Midbrain (tissue), 1 donor: ENCODE measurements around the gene APOBEC3C.
"Not testable (repeated sequence)": the region's sequence is repeated elsewhere in the genome, so short reads cannot be mapped to it uniquely, and the experiment has no call there.

ENCODE experiments used
- DNase-seq: peaks from one replicate; lab custom pipeline; 2025; lab: John Stamatoyannopoulos, UW

The APOBEC3C gene

DNA sequence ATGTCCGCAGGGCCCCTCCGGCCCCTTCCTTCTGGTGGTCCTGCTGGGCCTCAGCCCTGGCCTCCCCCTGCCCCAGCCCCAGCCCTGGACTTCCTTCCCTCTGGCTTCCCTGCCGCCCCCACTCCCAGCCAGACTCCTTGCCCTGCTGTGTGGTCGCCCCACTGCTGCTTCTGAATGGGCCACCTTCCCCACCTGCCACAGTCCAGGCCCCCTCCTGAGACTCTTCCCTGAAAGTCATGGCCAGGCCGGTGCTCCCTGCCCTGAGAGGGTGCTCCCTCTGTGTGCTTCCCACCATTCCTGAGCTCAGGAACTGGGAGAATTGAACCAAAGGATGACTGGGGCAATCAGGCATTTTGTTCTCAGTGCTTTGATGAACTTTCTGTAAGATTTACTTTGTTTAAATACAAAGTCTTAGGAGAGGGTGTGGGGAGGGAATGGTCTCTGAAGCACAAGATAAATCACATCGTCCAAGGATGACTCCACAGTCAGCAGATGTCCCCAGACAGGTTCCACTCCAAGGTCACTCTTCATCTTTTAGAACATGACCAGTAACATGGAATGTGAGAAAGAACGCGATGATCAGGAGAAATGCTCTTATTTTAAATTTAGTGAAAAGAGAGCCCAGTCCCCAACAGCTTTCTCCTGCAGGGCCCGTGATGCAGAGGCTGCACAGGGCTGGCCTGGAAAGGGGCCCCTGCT, 7.6 kb downstream of the APOBEC3C start:
- DNase-seq, result no peak

DNA sequence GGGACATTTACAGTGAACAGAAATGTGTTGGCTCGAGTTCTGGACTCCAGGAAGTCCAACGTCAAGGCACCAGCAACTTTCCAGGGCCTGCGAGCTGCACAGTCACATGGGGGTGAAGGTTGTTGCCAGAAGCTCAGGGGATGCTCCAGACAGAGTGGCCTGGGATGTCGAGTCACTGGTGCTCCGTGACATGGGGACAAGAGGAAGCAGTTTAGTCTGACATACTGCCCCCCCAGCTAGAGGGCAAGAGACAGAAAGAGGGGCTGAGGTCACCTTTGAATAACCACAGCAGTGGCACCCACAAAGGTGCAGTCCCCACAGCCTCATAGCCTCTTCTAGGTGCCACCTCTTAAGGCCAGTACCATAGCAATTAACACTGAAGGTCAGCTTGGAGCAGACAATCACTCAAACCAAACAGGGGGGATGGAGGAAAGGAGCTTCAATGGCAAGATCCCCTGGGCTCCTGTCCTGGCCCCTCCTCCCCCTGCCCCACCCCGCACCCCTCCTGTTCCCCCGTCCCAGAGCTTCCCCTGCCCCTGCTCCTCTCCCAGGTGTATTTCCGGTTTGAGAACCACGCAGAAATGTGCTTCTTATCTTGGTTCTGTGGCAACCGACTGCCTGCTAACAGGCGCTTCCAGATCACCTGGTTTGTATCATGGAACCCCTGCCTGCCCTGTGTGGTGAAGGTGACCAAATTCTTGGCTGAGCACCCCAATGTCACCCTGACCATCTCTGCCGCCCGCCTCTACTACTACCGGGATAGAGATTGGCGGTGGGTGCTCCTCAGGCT, 10.7 kb downstream of the APOBEC3C start:
- no peak for DNase-seq

DNA sequence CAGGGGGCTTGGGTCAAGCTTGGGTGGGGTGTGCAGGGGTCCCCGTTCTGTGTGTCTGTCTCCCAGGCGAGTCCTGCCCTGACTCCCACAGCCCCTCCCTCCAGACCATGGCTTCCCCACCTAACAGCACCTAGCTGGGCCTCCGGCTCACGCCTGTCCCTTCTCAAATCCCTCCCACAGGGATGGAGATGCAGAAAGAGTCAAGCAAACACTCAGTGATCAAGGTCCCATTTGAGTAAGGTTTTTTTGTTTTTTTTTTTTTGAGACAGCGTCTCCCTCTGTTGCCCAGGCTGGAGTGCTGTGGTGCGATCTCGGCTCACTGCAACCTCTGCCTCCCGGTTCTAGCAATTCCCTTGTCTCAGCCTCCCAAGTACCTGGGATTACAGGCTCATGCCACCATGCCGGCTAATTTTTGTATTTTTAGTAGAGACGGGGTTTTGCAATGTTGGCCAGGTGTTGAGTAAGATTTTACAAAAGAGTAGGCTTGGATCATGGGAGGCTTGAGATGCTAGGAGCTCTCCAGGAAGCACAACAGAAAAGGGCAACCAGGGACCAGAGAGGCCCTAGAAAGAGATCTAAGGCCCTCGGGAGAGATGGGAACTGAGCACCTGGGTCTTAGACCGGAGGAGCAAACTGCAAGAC, 12.6 kb downstream of the APOBEC3C start:
- no peak for DNase-seq

DNA sequence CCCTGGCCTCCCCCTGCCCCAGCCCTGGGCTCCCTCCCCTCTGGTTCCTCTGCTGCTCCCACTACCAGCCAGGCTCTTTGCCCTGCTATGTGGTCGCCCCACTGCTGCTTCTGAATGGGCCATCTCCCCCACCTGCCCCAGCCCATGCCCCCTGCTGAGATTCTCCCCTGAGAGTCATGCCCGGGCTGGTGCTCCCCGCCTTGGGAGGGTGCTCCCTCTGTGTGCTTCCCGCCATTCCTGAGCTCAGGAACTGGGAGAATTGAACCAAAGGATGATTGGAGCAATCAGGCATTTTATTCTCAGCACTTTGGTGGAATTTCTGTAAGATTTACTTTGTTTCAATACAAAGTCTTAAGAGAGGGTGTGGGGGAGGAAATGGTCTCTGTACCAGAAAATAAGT, 13.7 kb downstream of the APOBEC3C start:
- no peak for DNase-seq

DNA sequence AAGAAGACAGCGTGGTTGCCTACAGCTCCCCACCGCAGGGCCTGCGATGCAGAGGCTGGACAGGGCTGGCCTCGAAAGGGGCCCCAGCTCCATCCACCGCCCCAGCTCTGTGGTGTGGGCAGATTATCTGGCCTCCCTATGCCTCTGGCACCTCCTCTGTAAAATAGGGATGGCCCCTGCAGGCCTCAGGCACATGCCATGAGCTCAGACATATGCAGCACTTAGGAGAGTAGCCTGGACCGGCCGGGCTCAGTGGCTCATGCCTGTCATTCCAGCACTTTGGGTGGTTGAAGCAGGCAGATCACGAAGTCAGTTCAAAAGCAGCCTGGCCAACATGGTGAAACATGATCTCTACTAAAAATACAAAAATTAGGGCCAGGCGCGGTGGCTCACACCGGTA, 14.2 kb downstream of the APOBEC3C start:
- DNase-seq, result no peak

DNA sequence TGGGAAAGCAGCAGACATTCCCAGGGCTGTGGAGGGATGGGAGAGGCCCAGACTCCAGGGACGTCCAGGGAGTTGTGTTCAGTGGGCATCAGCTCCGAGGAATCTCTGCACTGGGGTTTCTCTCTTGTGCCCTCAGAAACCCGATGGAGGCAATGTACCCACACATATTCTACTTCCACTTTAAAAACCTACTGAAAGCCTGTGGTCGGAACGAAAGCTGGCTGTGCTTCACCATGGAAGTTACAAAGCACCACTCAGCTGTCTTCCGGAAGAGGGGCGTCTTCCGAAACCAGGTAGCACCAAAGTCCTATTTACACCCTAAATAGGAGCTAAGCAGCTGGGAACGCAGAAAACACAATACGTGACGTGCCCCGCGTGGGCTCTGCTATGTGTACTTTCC, 15.2 kb downstream of the APOBEC3C start:
- DNase-seq, result no peak

DNA sequence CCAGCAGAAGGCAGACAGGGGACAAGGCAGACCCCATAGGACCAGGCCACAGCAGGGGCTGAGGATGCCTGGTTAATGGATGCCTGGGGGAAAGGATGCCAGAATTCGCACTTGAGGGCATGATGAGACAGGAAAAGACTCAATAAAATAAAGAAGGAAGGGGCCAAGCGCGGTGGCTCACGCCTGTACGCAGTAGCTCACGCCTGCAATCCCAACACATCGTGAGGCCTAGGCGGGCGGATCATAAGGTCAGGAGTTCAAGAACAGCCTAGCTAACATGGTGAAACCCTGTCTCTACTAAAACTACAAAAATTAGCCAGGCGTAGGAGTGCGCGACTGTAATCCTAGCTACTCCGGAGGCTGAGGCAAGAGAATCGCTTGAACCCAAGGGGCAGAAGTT, 16.6 kb downstream of the APOBEC3C start:
- DNase-seq, result no peak

DNA sequence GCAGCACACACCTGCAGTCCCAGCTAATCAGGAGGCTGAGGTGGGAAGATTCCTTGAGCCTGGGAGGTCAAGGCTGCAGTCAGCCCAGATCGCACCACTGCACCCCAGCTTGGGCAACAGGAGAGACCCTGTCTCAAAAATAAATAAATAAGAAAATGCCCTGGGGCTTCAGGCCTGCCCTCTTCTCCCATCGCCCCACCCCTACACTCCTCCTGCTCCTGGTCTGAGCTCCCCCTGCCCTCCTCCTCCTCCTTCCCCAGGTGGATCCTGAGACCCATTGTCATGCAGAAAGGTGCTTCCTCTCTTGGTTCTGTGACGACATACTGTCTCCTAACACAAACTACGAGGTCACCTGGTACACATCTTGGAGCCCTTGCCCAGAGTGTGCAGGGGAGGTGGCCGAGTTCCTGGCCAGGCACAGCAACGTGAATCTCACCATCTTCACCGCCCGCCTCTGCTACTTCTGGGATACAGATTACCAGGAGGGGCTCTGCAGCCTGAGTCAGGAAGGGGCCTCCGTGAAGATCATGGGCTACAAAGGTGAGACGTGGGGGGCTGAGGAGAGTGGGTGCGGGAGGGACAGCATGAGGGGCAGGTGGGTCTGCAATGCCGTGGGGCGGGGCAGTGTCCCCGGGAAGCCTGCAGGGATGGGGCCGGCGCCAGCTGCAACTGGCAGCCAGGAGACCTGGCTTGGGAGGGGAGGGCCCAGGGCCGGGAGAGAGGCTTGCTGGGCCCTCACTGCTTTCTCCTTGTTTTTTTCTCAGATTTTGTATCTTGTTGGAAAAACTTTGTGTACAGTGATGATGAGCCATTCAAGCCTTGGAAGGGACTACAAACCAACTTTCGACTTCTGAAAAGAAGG, 17.6 kb downstream of the APOBEC3C start:
- not testable (repeated sequence) for DNase-seq

DNA sequence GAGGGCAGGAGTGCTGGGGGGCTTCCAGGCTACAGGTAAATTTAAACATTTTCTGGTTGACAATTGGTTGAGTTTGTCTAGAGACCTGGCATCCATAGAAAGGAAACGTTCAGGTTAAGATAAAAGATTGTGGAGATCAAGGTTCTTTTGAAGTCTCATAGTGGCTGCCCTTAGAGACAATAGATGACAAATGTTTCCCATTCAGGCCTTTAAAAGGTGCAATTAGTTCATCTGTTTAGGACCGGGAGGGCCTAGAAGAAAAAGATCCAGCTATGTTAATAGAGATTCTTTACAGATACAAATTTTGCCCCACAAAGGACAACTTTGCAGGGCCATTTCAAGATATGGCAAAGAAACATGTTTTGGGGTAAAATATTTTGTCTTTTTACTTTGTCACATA, 23.0 kb downstream of the APOBEC3C start:
- not testable (repeated sequence) for DNase-seq

DNA sequence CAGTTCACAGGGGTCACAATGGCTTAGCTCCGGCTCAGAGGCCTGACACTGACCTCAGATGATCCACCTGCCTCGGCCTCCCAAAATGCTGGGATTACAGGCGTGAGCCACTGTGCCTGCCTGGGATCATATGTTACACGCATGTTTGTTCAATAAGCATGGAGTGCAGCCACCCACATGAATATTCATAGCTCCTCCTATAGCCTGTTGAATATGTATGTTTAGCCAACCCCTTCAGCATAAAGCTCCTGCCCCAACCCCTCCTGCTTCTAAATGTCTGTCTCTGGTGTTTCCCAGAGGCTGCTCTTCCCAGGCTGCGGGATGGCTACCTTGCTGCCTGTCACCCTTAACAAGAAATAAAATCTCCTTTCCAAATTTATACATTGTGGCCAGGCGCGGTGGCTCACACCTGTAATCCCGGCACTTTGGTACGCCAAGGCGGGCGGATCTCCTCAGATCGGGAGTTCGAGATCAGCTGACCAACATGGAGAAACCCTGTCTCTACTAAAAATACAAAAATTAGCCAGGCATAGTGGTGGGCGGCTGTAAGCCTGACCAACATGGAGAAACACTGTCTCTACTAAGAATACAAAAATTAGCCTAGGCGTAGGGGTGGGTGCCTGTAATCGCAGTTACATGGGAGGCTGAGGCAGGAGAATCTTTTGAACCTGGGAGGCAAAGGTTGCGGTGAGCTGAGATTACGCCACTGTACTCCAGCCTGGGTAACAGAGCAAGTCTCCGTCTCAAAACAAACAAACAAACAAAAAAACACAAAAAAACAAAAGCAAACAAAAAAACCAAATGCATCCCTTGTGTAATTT, 25.5 kb downstream of the APOBEC3C start:
- no peak for DNase-seq

DNA sequence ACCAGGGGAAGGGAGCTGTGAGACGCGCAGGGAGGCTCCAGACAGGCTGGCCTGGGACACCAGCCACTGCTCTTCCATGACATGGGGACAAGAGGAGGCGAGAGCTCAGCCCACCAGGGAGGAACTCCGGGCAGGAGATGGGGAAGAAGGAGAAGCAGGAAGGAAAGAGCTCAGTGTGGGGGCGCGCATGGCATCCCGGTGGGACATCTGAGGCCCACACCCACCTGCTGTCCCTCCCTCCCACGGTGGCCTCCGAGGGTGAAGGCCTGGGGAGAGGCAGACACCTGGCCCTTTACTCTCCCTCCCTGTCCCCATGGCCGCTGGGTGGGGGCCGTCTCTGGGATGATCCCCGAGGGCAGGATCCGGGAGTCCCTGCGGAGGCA, 26.1 kb downstream of the APOBEC3C start:
- not testable (repeated sequence) for DNase-seq

DNA sequence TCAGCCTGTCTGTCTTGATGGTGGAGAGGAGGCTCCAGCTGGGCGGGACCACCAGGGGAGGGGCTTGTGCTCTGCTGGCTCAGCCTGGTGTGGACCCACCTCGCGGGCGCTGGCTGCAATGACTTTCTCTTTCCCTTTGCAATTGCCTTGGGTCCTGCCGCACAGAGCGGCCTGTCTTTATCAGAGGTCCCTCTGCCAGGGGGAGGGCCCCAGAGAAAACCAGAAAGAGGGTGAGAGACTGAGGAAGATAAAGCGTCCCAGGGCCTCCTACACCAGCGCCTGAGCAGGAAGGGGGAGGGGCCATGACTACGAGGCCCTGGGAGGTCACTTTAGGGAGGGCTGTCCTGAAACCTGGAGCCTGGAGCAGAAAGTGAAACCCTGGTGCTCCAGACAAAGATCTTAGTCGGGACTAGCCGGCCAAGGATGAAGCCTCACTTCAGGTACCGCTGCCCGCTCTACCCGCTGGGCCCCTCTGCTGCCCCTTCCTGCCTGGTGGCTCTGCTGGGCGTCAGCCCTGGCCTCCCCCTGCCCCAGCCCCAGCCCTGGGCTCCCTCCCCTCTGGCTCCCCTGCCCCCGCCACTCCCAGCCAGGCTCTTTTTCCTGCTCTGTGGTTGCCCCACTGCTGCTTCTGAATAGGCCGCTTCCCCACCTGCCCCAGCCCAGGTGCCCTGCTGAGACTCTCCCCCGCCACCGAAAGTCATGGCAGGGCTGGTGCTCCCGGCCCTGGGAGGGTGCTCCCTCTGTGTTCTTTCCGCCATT, 26.7 kb downstream of the APOBEC3C start, which contains the start of gene APOBEC3F:
Gene APOBEC3F, plus strand, starts transcription at position 327 of the 759 bp plus-strand sequence. Its CDS starts 97 bp downstream, at position 424.
- peak; percentile 8 for DNase-seq

DNA sequence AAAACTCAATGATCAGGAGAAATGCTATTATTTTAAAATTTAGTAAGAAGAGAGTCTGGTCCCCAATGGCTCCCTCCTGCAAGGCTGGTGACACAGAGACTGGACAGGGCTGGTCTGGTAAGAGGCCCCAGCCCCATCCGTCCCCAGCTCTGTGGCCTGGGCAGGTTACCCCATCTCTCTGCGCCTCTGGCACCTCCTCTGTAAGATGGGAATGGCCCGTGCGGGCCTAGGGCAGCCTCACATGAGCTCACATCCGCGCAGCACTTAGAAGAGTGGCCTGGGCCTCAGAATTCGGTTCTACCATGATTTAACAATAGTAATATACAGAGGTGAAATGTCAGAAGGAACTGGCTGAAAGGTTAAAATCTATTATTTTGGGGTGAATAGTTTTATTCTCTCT, 27.9 kb downstream of the APOBEC3C start:
- no peak for DNase-seq

DNA sequence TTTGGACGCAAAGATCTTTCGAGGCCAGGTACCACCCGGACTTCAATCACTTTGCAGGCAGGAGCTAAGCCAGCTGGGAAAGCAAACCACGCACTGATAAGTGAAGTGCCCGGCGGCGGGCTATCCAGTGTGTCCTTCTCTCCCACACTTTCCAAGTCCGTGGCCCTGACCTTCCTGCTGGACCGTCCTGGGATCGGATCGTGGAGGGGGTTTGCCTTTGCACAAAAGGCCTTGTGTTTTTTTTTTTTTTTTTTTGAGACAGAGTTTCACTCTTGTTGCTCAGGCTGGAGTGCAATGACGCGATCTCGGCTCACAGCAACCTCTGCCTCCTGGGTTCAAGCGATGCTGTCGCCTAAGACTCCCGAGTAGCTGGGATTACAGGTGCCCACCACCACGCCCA, 29.0 kb downstream of the APOBEC3C start:
- not testable (repeated sequence) for DNase-seq

DNA sequence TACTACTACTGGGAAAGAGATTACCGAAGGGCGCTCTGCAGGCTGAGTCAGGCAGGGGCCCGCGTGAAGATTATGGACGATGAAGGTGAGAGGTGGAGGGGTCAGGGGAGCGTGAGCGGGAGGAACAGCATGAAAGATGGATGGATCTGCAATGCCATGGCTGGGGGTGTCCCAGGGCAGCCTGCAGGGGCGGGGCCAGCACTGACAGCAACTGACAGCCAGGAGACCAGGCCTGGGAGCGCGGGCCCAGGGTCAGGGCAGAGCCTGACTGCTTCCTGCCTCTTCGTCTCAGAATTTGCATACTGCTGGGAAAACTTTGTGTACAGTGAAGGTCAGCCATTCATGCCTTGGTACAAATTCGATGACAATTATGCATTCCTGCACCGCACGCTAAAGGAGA, 31.1 kb downstream of the APOBEC3C start:
- not testable (repeated sequence) for DNase-seq

DNA sequence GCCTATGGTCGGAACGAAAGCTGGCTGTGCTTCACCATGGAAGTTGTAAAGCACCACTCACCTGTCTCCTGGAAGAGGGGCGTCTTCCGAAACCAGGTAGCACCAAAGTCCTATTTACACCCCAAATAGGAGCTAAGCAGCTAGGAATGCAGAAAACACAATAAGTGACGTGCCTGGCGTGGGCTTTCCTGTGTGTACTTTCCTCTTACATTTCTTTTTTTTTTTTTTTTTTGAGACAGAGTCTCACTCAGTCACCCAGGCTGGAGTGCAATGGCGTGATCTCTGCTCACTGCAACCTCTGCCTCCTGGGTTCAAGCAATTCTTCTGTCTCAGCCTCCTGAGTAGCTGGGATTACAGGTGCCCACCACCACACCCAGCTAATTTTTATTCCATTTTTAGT, 35.4 kb downstream of the APOBEC3C start:
- not testable (repeated sequence) for DNase-seq

DNA sequence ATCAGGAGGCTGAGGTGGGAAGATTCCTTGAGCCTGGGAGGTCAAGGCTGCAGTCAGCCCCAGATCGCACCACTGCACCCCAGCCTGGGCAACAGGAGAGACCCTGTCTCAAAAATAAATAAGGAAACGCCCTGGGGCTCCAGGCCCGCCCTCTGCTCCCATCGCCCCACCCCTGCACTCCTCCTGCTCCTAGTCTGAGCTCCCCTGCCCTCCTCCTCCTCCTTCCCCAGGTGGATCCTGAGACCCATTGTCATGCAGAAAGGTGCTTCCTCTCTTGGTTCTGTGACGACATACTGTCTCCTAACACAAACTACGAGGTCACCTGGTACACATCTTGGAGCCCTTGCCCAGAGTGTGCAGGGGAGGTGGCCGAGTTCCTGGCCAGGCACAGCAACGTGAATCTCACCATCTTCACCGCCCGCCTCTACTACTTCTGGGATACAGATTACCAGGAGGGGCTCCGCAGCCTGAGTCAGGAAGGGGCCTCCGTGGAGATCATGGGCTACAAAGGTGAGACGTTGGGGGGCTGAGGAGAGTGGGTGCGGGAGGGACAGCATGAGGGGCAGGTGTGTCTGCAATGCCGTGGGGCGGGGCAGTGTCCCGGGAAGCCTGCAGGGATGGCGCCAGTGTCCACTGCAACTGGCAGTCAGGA, 37.9 kb downstream of the APOBEC3C start:
- DNase-seq, result not testable (repeated sequence)

DNA sequence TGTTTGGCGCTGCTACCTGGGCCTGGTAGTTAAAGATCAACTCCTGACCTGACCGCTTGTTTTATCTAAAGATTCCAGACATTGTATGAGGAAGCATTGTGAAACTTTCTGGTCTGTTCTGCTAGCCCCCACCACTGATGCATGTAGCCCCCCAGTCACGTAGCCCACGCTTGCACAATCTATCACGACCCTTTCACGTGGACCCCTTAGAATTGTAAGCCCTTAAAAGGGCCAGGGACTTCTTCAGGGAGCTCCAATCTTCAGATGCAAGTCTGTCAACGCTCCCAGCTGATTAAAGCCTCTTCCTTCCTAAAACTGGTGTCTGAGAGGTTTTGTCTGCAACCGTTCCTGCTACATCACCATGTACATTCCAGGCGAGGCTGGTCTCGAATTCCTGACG, 41.6 kb downstream of the APOBEC3C start:
- DNase-seq, result no peak

DNA sequence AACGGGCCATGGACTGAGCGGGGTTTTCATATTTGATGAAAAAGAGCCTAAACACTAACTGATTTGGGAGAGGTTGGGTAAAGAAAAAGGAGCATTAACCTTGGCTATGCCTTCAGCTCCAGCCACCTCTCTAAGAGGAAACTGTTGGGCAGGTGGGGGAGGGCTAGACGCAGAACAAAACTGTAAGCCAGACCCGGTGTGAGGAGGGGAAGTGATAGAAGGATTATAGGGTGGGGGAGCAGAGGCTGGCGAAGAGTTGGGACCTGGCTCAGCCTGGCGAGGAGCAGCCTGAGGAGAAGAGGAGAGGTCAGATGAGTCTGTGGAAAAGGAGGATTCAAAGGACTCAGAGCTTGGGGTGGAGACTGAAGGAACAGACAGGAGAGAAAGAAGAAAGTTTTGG, 47.2 kb downstream of the APOBEC3C start:
- not testable (repeated sequence) for DNase-seq

DNA sequence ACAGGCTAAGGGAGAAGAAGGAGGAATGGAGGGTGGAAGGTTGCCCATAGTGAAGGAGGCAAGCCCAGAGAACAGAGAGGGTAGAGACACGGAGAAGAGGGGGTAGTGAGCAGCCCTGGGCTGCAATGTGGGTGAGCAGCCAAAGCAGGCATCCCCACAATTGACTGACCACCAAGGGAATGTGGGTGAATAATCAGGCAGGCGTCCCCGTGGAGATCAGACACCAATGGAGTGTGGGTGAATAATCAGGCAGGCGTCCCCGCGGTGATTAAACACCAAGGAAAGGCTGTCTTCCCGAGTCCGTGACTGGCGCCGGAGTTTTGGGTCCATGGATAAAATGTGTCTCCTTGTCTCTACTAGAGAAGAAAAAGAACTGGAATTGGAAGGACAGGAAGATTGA, 47.9 kb downstream of the APOBEC3C start:
- not testable (repeated sequence) for DNase-seq
